Chondrocyte (in vitro differentiated cells): Measurements from ENCODE around the gene EXOC7. TPM values are rescaled to one million over a fixed set of nuclear protein-coding genes. Genes with fewer than 3 reads are reported as not detected.

Experiments
- DNase-seq: peaks from one replicate; pipeline ENCODE4 v3.0.0; 2021; ENCODE audit warnings: mixed read lengths, low spot score
- H3K27ac Mint-ChIP-seq: one replicate; pipeline ENCODE4 v1.8.0; 2021; ENCODE audit warnings: mild to moderate bottlenecking, moderate library complexity, mixed read lengths; ENCODE audit not compliant: unreplicated experiment
- H3K27me3 Mint-ChIP-seq: 2 replicates; pipeline ENCODE4 v1.8.0; 2021; ENCODE audit warnings: low read depth, mixed read lengths
- H3K36me3 Mint-ChIP-seq: 2 replicates; pipeline ENCODE4 v1.8.0; 2021; ENCODE audit warnings: low read depth, mixed read lengths
- H3K4me1 Mint-ChIP-seq: 2 replicates; pipeline ENCODE4 v1.8.0; 2021; ENCODE audit warnings: low read depth, mild to moderate bottlenecking, mixed read lengths
- H3K4me3 Mint-ChIP-seq: one replicate; pipeline ENCODE4 v1.8.0; 2021; ENCODE audit warnings: mild to moderate bottlenecking, moderate library complexity, mixed read lengths; ENCODE audit not compliant: unreplicated experiment
- H3K9me3 Mint-ChIP-seq: 2 replicates; pipeline ENCODE4 v1.8.0; 2021; ENCODE audit warnings: low read depth, mixed read lengths
- total RNA-seq: library from RNA; stranded (reverse); gene quantifications from 3 replicates; pipeline ENCODE4 v1.2.1, GENCODE V29; 2021
- TF ChIP-seq, protein P1 (sequence below): fragments of 200-600 bp; sonication (generic); IDR thresholded peaks from 2 replicates; pipeline ENCODE4 v1.5.0; 2021; ENCODE audit warnings: antibody characterized with exemption, mild to moderate bottlenecking, moderate library complexity

The EXOC7 gene
- total RNA-seq, 1 donor from 2014 or later = 131 TPM

DNA sequence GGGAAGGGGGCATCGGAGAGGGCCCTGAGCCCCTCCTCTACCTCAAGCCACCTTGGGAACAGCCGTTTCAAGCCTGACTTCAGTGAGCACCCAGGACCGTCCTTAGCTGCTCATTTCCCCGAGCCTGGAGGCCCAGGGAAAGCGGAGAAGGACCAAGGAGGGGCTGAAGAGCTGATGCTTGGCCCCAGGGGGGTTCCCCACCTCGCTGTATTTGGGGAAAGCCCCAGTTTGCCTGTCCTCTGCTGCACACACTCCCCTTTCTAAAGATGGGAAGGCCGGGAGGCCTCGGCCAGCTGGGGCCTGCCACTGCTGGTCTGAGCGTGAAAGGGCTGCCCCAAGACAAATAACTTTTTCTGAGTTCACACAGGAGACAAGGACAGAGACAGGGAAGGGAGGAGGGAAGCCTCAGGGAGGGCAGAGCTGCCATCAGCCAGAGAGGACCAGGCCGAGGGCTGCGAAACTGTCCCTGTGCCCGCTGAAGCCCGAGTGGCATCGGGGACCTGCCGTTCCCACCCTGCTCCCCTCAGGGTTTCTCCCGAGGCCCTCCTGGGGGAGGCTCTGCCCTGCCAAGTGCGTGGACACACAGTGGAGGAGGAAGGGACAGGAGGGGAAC lies 13.0 kb downstream of the EXOC7 start:
- TF ChIP-seq, protein P1, sequence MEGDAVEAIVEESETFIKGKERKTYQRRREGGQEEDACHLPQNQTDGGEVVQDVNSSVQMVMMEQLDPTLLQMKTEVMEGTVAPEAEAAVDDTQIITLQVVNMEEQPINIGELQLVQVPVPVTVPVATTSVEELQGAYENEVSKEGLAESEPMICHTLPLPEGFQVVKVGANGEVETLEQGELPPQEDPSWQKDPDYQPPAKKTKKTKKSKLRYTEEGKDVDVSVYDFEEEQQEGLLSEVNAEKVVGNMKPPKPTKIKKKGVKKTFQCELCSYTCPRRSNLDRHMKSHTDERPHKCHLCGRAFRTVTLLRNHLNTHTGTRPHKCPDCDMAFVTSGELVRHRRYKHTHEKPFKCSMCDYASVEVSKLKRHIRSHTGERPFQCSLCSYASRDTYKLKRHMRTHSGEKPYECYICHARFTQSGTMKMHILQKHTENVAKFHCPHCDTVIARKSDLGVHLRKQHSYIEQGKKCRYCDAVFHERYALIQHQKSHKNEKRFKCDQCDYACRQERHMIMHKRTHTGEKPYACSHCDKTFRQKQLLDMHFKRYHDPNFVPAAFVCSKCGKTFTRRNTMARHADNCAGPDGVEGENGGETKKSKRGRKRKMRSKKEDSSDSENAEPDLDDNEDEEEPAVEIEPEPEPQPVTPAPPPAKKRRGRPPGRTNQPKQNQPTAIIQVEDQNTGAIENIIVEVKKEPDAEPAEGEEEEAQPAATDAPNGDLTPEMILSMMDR = no peak
- H3K36me3 Mint-ChIP-seq = peaks cover 36% of the 10 kb centered on the region
- DNase-seq = peak; percentile 67
- no peak overlapping the region for H3K4me3 Mint-ChIP-seq
- no peaks in the 10 kb centered on the region for H3K4me1 Mint-ChIP-seq
- no peak overlapping the region for H3K27ac Mint-ChIP-seq
- no peaks in the 10 kb centered on the region for H3K9me3 Mint-ChIP-seq
- no peaks in the 10 kb centered on the region for H3K27me3 Mint-ChIP-seq

DNA sequence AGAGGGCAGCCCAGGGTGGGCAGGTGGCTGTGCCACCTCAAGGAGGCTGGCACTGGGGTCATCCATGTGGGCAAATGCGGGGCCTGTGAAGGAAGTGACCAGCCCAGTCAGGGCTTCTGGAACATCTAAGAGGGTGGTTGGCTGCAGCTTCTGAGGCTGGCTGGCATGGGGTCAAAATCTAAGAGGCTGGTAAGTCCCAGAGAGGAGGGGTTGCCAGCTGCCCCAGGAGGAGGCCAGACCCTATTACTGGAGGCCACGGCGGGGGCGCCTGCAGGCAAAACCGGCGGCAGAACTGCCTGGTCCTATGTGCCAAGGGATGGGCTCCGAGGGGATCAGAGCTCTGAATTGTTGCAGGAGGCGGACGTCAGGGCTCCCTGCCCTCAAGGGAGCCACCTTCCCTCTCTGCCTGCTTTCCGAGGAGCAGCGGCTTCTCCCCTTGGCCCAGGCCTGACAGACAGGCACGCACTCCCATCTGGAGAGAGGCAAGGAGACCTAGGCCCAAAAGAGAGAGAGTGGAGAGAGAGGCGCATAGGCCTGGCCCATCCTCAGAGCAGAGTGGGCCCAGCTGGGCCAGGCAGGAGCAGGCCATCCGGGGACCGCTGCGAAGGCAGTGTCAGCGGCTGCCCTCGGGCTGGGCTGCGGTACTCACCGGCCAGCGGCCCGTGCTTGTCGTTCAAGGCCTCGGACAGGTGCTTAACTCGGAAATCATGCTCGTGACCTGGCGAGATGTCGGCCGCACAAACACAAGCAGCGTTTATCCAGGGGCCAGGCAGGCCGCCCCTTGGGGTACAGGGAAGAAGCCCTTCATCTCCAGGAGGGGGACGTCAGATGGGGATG lies 13.7 kb downstream of the EXOC7 start:
- Mint-ChIP-seq H3K36me3 (peaks cover 39% of the 10 kb centered on the region), H3K9me3 (no peaks in the 10 kb centered on the region), H3K27ac (no peak overlapping the region), H3K4me3 (no peak overlapping the region), H3K27me3 (no peaks in the 10 kb centered on the region), H3K4me1 (no peaks in the 10 kb centered on the region)
- peak; percentile 75 for DNase-seq
- TF ChIP-seq, protein P1 = no peak

DNA sequence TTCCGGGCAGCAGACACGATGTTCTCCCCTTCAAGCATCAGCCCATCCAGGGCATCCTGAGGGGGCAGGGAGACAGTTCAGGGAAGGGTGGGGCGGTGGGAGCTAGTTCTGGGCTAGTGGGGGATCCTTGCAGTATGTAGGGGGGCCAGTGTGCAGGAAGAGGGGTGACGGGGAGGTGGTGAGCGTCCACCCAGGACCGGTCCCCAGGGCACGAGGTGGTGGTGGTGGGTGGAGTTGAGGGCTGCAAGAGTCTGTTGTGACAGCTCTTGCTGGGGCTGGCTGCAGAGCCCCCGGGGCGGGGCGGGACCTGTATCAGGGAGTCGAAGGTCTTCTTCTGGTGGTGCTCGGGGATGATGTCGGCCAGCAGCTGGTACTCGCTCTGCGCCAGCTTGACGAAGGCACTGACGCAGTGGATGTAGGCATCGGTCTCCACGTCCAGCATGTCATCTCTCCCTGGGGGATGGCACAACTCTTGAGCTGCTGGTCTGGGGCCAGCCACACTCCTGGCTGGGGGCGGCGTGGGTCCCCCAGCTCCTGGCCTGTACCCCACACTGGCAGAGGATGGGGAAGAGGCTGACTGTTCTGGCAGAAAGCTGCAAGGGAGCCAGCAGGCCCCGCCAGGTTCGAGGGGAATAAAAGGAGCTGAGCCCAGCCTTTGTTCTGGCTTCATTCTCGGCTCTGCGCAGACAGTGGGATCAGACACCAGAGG lies 14.6 kb downstream of the EXOC7 start:
- TF ChIP-seq, protein P1 = no peak
- no peaks in the 10 kb centered on the region for H3K27me3 Mint-ChIP-seq
- no peaks in the 10 kb centered on the region for H3K9me3 Mint-ChIP-seq
- no peak overlapping the region for H3K27ac Mint-ChIP-seq
- no peaks in the 10 kb centered on the region for H3K4me1 Mint-ChIP-seq
- peak; percentile 64 for DNase-seq
- H3K4me3 Mint-ChIP-seq = no peak overlapping the region
- H3K36me3 Mint-ChIP-seq = peaks cover 38% of the 10 kb centered on the region

DNA sequence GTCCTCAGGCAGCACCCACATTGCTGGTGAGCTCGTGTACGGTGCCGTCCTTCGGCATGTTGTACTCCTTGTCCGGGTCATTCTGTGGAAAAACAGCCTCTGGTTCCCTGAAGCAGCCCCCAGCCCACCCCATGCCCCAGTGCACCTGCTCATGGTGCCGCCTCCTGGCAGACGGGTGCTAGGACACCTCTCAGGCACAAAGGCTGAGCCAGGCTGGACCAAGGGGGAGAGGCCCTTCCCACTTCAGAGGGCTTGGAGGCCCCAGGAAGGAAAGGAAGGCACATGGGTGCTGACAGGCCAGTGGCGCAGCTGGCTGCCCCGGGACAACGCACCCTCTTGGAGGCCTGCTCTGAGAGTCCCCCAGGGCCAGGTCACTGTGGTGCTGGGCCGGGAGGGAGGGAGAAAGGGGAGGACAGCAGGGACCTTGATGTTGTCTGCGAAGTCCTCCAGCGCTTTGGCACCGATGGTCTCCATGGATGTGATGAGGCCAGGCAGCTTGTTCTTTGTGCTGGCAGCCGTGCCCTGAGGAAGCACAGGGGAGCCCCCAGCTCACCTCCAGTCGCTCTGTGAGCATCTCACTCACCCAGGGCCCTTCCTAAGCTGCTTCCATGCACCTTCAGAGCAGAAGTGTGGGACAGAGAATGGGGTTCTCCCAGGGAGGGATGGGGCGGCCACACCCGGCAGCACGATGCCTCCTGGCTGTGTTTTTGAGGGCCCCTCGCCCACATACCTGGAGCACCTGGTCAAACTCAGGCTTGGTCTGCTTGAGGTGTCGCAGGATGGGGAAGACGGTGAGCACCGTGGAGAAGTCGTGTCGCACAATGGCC lies 15.3 kb downstream of the EXOC7 start:
- Mint-ChIP-seq H3K27me3 (no peaks in the 10 kb centered on the region), H3K4me3 (no peak overlapping the region), H3K27ac (no peak overlapping the region), H3K4me1 (no peaks in the 10 kb centered on the region), H3K36me3 (peaks cover 39% of the 10 kb centered on the region), H3K9me3 (no peaks in the 10 kb centered on the region)
- peak; percentile 84 for DNase-seq
- TF ChIP-seq, protein P1 = peak; percentile 32
